NCI-H2196 (cell line): ENCODE results near the gene SARDH.

ENCODE experiments used
- DNase-seq: peaks from one replicate; lab custom pipeline; 2025; ENCODE audit not compliant: unreplicated experiment; lab: John Stamatoyannopoulos, UW

The SARDH gene

DNA sequence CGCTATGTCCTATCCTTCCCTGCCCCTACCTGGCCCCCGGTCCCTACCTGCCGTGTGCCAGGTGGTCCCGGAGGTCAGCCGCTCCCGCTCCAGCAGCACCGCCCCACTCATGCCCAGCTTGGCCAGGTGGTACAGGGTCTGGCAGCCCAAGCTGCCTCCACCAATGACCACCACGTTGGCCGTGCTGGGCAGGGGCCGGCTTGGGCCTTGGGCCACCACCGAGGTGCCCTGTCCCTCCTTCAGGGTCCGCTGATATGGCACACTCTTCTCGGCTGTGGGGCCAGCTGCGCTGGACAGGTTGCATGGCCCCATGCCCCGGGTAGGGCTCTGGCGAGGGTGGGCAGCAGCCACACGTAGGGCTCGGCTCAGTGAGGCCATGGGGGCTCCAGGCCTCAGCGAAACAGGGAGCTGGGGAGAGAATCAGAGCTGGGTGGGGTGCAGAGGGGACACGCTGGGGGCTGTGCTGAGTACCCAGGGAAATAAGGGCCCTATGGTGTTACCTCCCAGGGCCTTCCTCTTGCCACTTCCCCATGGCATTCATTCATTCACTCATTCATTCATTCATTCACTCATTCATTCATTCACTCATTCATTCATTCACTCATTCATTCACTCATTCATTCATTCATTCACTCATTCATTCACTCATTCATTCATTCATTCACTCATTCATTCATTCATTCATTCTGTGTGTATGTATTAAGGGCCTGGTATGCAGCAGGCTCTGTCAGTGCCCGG, 4.2 kb downstream of the SARDH start:
- DNase-seq = no peak

DNA sequence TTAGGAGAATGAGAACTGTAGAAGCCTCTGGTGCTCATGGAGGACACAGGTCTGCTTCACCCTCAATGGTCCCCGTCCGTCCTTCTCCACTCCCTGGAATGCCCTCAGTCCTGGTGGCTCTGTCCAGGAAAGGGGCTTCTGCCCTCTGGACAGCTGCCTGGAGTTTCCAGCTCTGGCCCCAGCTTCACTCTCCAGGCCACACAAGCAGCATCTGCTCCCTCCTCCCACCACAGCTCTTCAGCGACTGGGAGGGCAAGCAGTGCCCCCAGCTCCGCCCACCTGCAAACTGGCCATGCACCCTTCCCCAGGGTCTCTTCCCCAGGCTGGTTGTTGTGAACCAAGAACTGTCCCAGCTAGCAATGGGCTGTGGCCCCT, 4.7 kb downstream of the SARDH start:
- no peak for DNase-seq

DNA sequence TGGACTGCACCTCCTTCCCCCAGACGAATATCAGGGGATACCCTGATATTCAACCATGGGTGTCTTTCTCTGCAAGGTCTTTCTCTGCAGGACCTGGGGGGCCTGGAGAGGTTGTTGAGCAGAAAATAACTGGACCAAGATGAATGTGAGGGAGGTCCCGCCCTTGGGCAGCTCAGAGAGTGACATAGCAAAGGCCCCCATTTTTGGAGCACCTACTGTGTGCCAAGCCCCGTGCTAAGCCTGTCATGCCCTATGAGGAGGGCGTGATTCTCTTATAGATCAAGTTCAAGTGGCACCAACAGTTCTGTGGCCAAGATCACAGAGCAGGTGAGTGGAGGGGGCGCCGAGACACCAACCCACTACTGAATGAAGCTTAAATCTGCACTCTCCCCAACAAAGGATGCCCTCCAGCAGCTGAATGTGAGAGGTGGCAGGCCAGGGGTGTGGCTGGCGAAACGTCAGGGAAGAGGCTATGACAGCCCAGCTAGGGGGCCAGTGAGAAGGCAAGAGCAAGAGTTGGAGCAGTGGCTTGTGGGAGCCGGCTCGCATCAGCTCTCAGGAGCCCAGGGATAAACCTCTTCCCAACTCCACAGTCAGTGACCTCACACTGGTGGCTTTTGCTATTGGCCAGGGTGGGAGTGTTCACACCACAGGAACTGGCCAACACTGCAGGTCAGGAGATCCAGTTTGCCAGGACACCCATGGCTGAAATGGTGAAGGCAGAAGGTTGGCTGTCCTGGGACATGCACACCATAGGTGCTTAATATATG, 5.3 kb downstream of the SARDH start:
- no peak for DNase-seq

DNA sequence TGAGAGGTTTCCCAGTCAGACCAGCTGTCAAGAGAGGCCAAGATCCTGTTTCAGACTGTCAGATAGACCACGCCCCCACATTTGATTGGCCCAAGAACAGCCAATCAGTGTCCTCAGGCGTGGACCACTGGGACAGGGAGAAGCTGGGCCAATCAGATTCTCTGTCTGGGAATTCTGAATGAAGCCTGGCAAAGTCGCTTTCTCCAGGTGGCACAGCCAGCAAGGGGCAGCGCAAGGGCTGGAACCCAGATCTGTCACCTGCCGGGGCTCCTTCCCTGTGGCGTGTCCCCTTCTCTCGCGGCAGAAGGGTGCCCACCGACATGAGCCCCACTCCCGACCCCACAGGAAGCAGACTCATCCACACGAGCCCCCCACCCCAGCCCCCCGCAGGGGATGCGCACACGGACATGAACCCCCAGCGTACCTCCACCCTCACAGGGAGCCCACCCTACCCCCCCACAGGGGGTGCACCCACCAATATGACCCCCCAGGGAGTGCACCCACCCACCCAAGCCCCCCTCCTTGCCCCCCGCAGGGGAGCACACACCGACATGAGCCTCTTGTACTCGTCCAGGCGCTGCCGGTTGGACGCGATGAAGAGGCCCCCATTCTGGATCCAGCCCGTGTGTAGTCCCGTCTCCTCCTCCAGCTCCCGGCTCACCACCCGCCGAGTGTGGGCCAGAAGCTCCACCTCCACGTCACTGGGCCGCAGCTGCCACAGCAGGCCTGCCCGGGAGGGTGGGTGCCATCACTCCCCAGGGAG, 6.1 kb downstream of the SARDH start:
- DNase-seq = peak; percentile 93

DNA sequence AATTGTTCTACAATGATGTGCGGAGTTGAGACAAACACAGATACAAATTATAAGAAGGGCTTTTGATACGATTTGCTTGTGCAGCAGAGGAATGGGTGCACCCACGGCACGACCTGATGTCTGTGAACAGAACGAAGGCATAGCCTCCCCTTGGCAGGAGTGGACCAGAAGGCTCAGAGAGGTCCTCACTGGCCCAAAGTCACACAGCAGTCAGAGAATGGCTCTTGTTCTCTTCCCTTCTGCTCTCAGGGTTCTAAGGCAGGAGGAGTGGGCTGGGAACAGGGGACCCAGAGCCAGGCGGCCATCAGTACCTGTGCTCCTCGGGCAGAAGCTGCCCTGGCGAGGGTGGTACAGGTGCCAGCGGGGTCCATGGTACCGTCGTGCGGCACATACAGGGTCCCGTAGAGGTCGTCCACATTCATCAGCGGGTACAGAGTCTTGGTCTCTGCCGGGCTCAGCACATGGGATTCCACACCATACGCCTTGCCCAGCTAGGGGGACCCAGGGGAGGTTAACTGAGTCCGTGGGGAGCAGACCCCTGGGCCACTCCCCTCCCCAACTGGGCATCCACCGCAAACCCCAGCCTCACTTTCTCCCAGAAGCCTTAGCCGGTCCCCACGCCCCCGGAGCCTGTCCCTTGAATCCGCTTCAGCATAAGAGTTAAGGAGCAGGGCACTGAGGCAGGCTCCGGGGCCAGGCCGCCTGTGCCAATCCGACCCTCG, 7.0 kb downstream of the SARDH start:
- no peak for DNase-seq

DNA sequence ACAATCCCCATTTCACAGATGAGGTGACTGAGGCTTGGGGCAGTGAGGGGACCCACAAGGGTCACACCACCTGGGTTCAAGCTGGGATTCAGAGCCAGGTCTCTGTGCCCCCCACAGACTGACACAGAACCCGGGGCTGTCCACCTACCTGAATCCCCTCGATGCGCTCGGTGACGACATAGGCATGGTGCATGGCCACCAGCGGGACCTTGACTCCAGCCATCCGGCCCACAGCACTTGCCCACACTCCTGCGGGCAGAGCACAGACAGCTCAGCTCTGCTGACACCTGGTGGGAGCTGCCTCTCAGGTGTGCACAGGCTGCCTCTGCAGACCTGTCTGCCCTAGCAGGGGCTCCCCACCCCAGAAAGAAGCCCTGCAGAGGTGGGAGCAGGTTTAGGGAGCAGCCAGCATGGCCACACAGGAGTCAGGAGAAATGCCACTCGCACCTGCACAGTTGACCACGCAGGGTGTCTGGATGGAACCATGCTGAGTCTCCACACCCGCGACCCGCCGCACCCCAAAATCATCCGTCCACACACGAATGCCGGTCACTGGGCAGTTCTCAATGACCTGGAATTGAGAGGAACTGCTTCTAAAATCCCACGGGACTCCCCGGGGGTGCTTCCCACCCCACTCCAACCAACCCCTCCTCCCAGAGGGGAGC, 8.4 kb downstream of the SARDH start:
- DNase-seq = no peak

DNA sequence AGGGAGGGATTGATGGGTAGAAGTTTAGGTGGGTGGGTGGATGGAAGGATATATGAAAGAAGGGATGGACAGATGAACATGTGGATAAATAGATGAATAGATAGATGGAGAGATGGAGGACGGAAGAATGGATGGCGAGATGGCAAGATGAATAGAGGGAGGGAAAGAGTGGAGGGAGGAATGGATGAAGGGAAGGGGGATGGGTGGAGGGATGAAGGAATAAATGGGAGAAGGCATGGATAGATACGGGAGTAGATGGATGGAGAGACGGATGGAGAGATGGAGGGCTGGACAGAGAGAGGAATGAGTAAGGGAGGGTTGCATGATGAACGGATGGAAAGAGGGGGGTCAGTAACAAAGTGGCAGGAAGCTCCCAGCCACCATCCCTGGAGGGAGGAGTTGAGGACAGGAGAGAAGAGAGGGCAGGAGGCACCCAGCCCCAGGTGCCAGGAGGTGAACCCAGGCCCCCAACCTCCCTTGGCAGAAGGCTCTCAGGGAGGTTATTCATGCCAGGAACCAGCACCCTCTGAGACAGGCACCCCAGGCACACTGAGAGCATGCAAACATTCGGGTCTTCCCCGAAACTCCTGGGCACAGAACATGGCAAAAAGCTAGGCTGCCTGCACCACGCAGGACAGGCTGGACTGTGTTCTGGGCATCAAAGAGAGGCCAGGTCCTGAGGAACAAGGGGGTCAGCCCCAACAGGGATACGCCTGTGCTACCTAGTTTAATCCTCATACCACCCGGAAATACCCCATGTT, 9.1 kb downstream of the SARDH start:
- no peak for DNase-seq

DNA sequence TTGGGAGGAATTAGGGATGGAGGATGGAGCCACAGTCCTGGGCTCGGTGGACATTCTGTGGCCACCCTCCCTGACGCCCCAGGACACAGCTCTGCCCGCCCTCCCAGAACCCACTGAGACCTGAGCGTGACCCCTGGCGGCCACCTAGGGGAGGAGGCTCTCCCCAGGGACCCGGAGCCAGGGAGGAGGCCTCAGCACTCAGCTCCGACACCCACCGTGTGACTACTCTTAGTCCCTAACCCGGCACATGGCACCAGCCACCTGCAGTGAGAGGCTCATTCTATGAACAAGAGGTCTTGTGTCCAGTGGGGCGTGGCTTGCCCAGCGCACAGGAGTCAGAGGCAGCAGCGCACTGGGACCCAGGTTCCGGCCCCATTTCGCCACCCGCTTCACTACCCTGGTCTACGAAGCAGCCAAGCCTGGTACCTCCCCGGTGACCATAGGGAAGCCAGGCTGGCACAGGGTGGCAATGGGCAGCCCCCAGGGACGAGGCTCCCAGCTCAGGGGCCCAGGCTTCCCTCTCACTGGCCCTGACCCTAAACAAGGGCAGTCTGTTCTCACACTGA, 10.2 kb downstream of the SARDH start:
- no peak for DNase-seq

DNA sequence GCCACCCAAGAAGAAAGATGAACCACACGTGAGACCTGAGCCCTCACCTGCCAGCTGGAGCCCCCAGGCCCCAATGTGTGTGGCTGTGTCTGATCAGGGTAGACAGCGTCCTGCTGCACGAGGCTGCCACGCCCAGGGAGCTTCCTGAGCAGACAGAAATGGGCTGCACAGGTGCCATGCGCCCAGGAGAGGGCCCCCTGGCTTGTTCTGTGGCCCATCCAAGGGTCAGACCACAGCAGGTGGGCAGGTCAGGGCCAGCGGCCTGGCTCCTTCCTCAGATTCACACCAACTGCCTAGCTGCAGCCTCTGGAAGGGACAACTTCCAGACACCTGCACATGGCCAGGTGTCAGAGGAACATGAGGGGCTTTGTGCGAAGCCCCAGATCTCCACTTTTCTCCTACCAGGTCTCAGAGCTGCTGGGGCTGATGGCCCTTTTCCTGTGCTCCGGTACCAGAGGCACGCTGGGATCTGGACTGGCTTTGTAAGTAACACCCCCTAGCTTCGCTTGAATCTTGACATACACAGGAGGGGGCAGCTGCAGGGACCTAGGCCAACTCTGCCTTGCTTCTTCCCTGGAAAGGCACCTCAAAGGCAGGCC, 10.8 kb downstream of the SARDH start:
- no peak for DNase-seq

DNA sequence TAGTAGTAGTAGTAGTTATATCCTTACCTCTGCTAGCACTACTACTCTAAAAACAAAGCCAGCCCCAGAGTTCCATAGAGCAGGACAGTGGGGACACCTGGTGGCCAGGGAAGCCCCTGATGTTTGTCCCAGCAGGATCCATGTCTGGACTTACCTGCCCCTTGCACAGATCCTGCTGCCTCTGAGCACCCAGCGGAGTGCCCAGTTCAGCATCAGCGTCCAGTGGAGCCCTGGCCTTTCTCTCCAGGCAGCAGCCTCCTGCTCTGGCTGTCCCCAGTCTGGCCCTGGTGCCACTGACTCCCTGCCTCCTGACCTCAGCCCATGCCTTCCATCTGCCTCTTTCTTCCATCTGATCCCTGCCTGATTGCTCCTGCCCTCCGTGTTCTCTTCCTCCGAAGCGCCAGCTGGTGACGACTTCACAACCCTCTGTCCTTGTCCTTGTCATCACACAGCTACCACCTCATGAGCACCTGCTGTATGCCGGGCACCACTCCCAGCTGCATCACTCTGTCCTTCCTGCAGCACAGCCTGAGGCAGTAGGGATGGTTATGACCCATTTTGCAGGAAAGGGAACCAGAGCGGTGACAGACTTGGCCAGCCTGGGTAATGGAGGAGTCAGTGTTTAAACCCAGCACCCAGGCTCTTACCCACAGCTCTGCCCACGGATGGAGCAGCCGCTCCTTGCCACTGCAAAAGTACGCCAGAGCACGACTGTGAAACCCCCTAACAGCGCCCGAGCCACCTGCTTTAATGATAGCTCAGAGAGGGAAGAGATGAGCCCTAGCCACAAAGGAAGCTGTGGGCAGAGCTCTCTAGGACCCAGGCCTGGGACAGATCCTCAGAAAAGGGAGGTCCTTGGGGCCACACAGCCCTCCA, 11.5 kb downstream of the SARDH start:
- peak; percentile 59 for DNase-seq

DNA sequence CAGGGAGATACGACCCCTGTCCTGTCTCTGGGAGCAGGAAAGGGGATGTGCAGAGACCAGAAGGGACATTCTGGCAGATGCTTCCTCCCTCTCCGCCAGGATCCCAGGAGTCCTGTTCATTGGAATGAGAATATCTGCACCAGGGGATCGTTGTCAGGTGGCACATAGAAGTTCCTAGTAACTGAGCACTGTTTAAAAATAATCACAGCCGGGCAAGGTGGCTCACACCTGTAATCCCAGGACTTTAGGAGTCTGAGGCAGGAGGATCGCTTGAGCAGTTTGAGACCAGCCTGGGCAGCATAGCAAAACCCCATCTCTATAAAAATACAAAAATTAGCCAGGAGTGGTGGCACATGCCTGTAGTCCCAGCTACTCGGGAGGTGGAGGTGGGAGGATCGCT, 12.3 kb downstream of the SARDH start:
- DNase-seq = no peak

DNA sequence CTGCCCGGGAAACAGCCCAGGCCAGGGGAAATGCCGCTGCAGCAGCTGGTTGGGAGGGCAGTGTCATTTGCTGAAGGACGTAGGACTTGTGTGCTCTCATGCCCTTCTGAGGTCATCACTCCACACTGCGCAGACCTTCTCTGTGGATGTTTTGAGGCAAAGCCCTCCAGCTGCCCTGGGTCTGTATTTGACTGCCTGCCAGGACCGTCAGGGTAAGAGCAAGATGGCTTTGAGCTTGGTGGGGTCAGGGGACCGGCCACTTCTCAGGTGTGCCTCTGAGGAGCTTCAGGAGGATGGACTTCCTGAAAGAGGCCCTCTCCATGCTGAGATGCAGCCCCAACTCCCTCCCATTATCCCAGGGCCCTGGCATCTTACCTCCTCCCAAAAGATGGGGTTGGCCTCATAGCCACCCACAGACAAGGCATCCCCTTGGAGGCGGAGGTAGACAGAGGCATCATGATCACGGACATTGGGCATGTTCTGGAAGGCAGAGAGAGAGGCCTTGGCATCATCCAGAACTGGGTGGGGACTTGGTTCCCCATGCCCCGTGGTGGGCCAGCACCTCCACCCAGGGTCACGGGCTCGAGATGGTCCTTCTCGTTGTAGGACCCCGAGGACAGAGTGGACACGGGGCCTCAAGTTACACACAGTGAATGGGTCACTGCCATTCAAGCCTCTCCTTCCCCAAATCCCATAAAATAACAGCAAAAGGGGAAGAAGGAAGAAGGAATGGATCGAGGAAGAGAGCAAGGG, 19.4 kb downstream of the SARDH start:
- no peak for DNase-seq

DNA sequence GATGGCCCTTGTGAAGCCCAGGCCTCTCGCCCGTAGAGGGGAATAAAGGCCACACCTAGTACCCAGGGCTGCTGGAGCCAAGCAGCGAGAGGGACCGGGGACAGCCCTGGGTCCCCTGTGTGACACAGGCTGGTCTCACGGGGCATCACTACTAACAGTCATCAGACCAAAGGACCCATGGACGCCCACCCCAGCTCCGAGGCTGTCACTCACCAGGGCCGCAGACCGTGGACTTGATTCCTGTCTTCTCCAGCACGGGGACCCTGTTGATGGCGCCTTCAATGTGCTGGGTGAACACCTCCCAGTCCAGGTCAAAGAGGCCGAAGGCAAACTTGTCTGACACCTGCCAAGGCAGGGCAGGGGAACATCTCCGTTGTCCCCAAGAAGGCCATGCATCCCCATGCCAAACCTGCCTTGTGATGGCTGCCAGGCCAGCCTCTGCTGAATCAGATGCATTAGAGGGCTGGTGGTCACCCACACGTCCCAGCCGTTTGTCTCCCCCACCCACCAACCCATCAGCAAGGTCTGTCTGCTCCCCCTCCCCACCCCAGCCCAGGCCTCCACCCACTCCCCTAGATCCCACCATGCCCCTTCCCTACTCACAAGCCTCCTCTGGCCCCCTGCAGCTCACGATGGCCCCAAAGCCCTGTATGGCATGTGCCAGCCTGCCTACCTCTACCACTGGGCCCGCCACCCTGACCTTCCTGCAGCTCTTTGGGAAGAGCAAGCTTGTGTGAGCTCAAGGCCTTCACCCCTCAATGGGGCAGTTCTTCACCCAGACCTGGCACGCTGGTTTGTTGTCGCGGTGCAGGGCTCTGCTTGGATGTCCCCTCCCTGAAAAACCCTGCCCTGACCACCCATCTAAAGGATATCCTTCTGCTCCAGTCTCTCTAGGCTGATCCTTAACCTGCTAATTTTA, 20.8 kb downstream of the SARDH start:
- DNase-seq = no peak

DNA sequence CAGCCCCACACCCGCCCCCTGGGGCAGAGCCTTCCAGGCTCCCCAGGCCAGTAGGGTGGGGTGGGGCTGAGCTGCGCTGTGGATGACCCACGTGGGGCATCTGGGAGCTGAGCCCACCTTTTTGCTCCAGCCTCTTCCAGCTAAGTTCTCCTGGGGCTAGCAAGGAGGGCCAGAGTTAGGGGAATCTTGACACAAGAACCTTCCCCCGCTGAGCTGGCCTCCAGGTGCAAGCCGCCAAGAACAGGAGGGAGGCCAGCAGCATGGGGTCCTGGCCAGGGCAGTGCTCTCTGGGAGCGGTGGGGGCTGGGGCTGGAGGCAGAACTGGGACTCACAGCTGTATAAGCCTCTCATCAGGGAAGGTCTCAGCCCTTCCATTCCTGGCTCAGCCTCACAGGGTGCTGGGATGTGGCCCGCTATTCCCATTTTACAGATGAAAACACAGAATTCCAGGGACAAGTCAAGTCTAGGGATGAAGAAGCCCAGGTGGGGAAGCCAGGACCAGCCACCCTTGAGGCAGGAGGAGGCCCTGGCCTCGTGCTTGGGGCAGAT, 21.5 kb downstream of the SARDH start:
- DNase-seq = no peak

DNA sequence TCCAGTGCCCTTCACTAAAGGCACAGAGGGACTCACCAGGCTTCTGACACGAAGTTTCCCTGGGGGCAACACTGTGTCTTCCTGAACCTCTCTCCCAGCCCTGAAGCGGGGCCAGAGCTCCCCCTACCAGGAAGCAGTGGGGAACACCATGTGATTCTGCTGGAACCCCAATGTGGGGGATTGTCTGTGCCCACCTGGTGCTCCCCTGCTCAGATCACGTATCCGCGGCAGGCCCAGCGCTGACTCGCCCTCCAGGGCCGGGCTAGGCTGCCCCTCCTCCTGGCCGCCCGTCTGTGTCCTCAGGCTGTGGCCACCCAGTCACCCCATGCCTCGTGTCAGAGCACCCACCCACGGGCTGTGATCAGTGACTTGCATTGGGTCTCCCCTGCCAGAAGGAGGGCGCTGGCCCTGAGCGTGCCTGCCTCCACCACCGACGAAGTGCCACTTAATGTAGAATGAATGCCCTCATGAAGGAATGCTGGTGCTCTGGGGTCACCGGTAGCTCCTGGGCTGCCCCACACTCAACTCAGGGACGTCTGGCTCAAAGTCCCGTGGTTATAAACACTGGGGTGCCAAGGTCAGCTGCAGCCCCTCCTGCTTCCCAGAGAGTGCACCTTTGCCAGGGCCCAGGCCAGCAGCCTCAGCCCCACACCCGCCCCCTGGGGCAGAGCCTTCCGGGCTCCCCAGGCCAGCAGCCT, 22.1 kb downstream of the SARDH start:
- peak; percentile 21 for DNase-seq
